ENCODE data around the gene FAM120A. TPM values are rescaled to one million over a fixed set of nuclear protein-coding genes. Genes with fewer than 3 reads are reported as not detected.

The FAM120A gene
- total and polyA plus RNA-seq, 4 donors: 28.3 to 91.0 (median 50.3) TPM

DNA sequence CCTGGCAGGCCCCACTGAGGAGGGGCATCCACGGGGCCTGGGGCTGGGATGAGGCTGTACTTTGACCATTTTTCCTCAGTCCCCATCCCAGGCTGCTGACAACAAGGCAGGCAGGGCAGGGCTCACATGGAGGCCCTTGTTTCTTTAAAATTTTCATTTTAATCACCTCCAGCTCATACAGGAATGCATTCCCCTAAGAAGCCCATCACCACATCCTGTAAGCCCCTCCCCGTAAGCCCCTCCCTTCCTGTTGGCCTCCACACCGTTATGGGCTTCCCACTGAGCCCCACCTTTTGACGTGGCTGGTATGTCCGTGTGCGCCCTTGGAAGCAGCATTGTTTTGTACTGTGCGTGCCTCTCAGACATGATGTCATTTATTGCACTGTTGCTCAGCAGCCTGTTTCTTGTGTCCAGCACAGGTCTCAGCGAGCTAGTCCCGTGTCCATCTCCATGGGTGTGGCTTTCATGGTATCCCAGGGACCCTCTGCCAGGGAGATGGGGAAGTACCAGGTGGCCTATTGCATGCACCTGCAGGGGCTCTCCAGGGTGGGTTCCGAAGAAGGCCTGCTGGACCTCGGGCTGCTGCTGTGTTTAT is 147.3 kb downstream of the FAM120A start:
- Histone ChIP-seq H3K27ac (ENCODE audit: low read depth in 1 of 2, low read length in 2 of 2) (no peak overlapping the region), H3K9ac (ENCODE audit: low read depth in 1 of 2, low read length in 2 of 2) (no peak overlapping the region), H3K4me1 (ENCODE audit: control insufficient read depth in 4 of 4, insufficient read depth in 4 of 4, low read length in 3 of 4) (no peaks in the 10 kb centered on the region), H3K36me3 (ENCODE audit: control insufficient read depth in 4 of 4, insufficient read depth in 3 of 4, low read depth in 1 of 4, low read length in 3 of 4) (no peaks in the 10 kb centered on the region), H3K27me3 (ENCODE audit: control insufficient read depth in 4 of 4, insufficient read depth in 4 of 4, low read length in 3 of 4) (no peaks in the 10 kb centered on the region), H3K9me3 (ENCODE audit: control insufficient read depth in 4 of 4, low read length in 3 of 4) (no peaks in the 10 kb centered on the region), H3K4me3 (ENCODE audit: low read depth in 1 of 3, low read length in 3 of 3) (no peak overlapping the region)
- DNase-seq (ENCODE audit: low spot score): peak; percentile 19
- TF ChIP-seq, protein P1, sequence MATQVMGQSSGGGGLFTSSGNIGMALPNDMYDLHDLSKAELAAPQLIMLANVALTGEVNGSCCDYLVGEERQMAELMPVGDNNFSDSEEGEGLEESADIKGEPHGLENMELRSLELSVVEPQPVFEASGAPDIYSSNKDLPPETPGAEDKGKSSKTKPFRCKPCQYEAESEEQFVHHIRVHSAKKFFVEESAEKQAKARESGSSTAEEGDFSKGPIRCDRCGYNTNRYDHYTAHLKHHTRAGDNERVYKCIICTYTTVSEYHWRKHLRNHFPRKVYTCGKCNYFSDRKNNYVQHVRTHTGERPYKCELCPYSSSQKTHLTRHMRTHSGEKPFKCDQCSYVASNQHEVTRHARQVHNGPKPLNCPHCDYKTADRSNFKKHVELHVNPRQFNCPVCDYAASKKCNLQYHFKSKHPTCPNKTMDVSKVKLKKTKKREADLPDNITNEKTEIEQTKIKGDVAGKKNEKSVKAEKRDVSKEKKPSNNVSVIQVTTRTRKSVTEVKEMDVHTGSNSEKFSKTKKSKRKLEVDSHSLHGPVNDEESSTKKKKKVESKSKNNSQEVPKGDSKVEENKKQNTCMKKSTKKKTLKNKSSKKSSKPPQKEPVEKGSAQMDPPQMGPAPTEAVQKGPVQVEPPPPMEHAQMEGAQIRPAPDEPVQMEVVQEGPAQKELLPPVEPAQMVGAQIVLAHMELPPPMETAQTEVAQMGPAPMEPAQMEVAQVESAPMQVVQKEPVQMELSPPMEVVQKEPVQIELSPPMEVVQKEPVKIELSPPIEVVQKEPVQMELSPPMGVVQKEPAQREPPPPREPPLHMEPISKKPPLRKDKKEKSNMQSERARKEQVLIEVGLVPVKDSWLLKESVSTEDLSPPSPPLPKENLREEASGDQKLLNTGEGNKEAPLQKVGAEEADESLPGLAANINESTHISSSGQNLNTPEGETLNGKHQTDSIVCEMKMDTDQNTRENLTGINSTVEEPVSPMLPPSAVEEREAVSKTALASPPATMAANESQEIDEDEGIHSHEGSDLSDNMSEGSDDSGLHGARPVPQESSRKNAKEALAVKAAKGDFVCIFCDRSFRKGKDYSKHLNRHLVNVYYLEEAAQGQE (IDR thresholded peaks at IDR 0.05): no peak
- TF ChIP-seq, protein P2, sequence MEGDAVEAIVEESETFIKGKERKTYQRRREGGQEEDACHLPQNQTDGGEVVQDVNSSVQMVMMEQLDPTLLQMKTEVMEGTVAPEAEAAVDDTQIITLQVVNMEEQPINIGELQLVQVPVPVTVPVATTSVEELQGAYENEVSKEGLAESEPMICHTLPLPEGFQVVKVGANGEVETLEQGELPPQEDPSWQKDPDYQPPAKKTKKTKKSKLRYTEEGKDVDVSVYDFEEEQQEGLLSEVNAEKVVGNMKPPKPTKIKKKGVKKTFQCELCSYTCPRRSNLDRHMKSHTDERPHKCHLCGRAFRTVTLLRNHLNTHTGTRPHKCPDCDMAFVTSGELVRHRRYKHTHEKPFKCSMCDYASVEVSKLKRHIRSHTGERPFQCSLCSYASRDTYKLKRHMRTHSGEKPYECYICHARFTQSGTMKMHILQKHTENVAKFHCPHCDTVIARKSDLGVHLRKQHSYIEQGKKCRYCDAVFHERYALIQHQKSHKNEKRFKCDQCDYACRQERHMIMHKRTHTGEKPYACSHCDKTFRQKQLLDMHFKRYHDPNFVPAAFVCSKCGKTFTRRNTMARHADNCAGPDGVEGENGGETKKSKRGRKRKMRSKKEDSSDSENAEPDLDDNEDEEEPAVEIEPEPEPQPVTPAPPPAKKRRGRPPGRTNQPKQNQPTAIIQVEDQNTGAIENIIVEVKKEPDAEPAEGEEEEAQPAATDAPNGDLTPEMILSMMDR (IDR thresholded peaks at IDR 0.05; ENCODE audit: low read depth, low read length, missing input control): no peak
- TF ChIP-seq, protein P3, sequence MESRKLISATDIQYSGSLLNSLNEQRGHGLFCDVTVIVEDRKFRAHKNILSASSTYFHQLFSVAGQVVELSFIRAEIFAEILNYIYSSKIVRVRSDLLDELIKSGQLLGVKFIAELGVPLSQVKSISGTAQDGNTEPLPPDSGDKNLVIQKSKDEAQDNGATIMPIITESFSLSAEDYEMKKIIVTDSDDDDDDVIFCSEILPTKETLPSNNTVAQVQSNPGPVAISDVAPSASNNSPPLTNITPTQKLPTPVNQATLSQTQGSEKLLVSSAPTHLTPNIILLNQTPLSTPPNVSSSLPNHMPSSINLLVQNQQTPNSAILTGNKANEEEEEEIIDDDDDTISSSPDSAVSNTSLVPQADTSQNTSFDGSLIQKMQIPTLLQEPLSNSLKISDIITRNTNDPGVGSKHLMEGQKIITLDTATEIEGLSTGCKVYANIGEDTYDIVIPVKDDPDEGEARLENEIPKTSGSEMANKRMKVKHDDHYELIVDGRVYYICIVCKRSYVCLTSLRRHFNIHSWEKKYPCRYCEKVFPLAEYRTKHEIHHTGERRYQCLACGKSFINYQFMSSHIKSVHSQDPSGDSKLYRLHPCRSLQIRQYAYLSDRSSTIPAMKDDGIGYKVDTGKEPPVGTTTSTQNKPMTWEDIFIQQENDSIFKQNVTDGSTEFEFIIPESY (IDR thresholded peaks at IDR 0.05): no peak
- TF ChIP-seq NR2F2 (IDR thresholded peaks at IDR 0.05) (no peak), GABPA (IDR thresholded peaks at IDR 0.05 in 1 of 2, conservative IDR thresholded peaks at IDR 0.05 in 1 of 2) (no peak), YY1 (IDR thresholded peaks at IDR 0.05) (no peak), JUND (IDR thresholded peaks at IDR 0.05) (no peak), TAF1 (conservative IDR thresholded peaks at IDR 0.05) (no peak), SP1 (IDR thresholded peaks at IDR 0.05) (no peak), FOXA2 (IDR thresholded peaks at IDR 0.05) (no peak), HNF4G (IDR thresholded peaks at IDR 0.05) (no peak), RAD21 (IDR thresholded peaks at IDR 0.05) (no peak)
- TF ChIP-seq, protein P4, sequence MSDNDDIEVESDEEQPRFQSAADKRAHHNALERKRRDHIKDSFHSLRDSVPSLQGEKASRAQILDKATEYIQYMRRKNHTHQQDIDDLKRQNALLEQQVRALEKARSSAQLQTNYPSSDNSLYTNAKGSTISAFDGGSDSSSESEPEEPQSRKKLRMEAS (IDR thresholded peaks at IDR 0.05): no peak
- TF ChIP-seq, protein P5, sequence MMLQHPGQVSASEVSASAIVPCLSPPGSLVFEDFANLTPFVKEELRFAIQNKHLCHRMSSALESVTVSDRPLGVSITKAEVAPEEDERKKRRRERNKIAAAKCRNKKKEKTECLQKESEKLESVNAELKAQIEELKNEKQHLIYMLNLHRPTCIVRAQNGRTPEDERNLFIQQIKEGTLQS (IDR thresholded peaks at IDR 0.05): no peak
- 76% methylated on average over 11 of the region's 11 CpGs for WGBS
